GM21576 (cell line): ENCODE measurements around the gene COBL.

Experiments used
- ATAC-seq: cut with Tn5 transposase; IDR thresholded peaks from one replicate; pipeline ENCODE4 v1.9.1; 2021; ENCODE audit warnings: mild to moderate bottlenecking, moderate library complexity; ENCODE audit not compliant: unreplicated experiment

The COBL gene

DNA sequence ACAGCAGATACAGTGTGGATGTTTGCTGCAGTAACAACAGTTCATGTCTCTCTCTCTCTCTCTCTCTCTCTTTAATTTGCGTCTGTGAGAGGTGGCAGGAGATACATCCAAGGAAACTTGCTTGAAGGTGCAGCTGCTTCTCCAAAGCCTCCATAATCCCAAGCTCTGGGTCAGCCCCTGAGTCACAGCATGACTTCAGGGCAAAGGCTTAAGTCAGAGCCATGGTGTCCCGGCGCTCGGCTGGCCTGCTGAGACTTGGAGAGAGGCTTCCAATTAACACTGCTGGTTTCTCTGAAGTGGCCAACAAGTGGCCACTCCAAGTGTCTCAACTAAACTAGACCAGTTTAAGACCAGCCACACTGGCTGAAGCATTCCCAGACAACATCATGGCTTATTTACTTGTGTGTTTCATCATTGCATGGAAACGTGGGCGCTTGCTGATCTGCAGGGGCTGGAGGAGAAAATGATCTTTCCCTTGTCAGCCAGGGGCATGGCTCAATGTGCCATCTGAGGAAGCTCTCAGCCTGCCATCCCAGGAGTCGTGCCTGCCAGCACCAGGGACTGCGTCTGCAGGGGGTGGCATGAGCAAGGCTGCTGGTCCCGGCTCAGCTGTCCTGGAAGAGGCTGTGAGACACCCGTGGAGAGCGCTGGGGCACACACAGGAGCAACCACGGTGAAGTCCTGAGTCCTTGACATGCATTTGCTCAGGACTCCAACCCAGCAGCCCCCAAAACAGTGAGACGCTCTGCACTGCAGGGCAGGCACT is 254.2 kb downstream of the COBL start:
- no peak for ATAC-seq

DNA sequence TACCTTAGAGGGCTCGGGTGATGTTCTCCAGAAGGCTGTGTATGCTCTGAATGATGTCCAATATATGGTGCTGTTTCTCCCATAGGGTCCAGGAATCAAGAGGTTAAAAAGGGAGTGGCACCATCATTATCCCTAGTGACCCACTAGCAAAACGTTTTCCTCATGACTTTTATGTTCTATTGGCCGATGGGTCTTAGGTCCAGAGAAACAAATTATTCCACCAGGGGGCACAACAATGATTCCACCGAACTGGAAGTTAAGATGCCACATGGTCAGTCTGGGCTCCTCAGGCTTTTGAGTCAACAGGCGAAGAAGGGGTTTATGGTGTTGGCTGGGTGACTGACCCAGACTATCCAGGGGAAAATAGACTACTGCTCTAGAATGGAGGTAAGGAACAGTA is 256.1 kb downstream of the COBL start:
- ATAC-seq: no peak

DNA sequence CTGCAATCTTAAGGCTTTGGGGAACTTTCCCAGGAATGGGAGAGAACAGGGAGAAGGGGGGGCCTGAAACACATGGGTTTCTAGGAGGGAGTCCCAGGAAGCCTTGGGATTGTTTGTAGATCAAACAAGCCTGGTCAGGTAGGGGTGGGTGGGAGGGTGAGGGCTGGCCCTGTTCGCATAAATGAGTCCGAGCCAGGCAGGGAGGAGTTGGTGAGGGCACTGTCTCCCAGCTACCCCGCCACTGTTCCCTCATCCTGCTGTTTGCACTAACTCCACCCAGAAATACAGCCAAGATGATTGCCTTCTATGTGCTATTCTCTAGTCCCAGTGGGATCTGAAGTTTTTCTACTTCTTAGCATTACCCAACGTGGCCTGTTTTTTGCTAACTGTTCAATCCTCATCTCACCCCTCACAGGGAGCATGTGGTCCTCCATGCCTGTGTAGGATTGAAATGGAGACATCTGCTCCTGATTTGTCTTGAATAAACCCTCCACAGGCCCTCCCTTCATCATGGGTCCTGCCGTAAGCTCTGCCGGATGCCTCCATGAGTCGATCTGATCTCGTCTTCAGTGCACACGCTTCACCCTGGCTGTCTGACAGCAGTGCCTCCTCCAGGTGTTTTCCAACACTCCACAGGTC is 257.0 kb downstream of the COBL start:
- ATAC-seq: no peak

DNA sequence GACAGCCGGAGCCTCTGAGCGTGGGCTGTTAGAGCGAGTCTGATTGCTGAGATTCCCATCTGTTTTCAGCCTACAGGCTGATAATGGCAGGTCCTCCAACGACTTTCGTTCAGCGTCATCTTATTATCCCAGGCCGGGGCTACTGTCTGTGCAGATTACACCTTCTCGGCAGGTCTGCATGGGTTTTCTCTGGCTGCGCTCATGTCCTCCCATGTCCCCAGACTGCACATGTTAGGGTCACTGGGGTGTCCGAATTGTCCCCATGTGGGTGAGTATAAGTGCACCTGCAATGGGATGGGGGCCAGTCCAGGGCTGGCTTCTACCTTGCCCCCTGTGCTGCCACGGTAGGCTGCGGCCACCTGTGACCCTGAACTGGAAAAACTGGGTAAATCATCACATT is 257.8 kb downstream of the COBL start:
- no peak for ATAC-seq

DNA sequence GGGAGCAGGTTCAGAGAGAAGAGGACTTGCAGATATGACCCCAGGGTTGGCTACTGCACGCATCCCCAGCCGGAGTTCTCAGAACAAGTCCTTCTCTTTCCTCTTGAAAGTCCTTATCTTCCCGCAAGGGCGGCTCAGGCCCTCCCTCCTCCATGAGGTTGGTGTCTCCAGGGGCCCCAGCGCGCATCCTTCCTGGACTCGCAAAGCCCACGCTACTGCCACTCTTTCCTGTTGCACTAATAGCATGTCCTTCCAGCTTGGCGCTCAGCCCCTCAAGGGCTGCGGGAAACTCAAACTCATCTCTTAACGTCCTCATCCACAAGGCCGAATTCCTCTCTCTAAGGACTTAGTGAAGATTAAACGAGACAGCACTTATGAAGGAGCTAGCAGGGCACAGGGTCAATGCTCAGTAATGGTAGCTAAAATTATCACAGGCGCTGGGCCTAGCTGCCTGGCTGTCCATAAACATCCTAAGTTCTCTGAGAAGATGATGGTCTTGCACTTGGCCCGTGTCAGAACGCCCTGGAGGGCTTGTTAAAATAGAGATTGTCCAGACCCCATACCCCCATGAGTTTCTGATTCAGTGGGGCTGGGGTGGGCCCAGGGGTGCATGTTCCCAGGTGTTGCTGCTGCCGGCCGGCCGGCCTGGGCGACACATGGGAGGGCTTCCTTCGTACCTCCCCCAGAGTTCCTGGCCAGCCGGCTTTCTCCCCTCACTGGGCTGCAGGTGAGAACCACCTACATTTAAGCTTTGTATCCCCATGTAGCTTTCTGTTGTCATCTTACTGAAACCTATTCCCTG is 261.4 kb downstream of the COBL start:
- no peak for ATAC-seq

DNA sequence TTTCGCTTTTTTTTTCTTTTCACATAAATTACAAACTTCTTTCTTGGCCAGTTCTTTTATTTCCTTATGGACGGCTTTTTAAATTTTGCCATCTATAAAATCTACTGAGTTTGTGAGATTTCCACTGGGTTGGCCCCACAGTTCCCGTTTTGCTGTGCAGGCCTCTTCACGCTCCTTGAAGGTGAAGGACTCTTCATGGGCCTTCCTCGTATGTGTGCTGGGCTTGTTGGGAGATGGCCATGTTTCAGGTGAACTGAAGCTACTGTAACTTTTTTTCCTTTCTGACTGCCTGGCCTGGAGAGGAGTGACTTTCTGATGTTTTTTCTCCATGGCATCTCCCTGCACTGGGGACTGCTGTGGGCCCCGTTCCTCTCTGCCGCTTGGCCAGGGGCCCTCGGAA is 262.4 kb downstream of the COBL start:
- no peak for ATAC-seq

DNA sequence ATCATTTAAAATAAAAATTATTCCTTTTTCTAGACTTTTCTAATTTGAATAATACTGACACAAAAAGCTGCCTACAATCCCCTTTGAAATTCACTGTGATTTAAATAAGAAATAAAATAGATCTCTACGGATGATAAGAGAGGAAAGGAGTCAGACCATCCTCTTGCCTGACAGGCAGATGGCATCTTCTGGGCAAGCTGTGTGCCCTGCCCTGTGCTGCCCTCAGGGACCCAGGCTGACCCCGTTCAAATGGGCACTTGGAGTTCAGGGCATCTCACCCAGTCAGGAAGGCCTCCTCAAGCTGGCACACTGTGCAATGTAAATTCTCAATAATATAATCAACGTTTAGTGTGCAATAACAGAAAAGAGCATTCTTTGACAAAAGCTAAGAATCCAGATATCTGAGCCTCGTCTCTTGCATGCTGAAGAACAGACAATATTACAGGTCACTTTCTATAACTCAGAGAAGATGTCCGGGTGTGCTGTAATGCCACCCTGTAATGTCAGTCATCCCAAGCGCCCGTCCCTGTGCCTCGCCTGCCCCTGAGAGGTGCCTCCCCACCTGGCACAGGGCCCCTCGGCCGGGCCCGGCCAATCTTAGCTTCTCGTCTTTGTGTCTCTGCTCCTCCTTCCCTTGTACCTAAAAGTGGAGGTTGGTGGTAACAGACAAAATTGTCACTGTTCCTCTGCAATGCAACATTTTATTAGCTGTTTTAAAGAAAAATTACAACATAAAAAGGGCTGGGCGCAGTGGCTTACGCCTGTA is 263.3 kb downstream of the COBL start:
- no peak for ATAC-seq

DNA sequence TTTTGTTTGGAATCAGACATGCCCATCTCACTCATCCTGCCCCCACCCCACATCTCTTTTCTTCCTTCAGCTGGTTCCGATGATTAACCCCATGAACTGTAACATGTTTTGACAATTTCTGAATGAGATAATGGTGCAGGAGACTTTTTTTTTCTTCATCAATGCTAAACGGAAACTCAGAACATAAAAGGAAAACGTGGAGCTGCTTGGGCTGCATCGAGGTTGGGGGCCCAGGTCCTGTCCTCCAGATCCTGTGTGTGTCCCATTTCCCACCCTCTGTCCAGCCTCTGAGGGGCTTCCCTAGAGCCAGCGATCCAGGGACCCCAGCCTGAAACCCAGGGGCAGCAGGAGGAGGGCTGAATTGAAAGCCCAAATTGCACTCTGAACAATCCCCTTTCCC is 270.1 kb downstream of the COBL start:
- no peak for ATAC-seq

DNA sequence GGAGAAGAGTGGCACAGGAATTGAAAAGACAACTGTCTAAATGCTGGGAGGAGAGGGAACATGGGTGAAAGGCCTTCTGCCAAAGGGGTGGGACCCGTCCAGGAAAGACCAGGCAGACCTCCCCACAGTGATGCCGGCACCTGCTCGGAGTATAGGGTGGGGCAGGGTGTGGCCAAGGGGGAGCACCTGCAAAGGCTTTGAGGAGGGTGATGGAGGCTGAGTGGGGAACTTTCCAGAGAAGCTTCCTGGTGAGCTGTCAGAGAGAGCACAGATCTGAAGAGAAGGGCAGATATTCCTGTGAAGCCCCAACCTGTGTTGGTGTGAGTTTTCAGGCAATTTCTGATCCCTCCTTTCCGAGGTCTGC is 270.5 kb downstream of the COBL start:
- no peak for ATAC-seq

DNA sequence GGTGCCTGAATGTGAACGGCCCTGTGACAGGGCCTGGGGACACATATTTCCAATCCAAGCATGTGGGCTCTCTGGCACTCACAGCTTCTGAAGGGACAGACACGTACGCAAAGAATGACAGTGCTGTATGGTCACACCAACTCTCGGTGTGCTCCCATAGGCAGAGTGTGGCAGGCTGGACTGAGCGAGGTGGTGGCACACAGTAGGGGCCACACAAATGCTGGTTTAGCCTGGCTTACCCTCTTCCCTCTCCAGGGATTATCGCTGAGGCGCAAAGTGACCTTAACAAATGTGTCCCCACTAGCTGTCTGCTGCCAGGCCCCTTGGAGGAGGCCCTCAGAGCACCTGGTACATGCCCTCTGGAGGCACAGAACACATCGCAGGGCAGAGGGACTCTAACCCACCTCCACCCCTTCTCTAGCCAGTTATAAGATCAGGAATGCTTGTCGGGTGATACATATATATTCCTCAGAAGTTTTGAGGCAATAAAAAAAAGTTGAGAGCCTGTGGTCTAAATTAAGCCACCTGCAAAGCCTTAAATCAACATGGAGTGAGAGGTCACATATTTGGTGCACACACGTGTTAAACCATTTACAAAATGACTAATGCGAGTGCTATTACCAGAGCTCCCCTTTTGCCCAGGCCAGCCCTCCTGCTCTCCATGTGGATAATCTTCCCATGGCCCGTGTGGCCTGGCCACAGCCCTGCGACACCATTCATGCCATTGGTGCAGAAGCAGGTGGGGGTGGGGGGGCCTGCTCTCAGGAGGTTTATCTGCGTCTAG is 271.1 kb downstream of the COBL start:
- ATAC-seq: no peak

DNA sequence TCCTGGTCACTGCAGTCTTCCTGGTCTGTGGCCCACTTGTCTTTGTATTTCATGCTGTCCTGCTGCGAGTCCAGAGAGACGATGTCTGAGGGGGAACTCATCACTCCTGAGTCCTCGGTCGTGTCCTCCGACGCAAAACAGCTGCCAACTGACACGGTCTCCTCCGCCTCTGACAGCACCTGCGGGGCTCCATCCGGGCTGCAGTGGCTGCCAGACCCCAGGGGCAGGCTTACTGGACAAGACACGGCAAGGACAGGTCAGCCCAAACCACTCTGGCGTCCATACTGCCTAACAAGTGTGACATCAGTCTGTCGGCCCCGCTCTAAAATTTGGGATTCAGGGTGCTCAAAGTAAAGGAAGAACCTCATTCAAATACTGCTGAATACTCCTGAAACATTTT is 273.1 kb downstream of the COBL start:
- no peak for ATAC-seq

DNA sequence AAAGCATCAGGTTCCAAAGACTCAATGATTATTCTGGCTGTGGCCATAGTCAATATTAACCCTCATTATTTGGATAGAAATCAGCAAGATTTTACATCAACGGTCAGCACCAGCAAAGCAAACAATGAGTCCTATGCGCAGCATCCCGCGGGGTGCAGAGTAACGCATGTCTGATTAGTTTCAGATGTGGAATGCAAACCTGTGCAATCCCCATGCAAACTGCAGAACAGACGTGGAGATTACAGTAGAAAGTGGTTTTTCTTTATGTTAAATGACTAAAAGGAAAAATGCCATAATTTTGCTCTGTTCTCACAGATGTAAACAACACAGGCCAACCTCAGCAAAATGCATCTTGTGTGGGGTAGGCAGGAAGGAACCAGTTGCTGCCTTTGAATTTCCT is 275.8 kb downstream of the COBL start:
- no peak for ATAC-seq

DNA sequence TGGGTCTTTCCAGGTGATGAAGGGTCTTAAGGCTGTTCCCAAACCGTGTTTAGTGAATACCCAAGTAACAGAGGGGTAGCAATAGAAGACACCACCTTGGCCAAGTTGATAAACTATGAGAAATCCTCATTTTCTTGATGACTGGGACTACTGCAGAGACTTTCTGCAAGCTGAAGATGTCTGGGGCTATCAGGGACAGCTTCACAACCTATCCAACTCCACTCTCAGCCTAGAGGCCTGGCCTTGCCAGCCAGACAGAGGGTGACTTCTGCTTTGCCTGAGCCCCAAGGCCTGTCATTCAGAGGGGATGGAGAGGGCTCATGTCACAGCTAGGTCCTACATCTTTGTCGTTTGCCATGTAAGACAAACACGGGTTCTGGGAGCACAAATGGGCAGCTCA is 278.0 kb downstream of the COBL start:
- ATAC-seq: no peak

DNA sequence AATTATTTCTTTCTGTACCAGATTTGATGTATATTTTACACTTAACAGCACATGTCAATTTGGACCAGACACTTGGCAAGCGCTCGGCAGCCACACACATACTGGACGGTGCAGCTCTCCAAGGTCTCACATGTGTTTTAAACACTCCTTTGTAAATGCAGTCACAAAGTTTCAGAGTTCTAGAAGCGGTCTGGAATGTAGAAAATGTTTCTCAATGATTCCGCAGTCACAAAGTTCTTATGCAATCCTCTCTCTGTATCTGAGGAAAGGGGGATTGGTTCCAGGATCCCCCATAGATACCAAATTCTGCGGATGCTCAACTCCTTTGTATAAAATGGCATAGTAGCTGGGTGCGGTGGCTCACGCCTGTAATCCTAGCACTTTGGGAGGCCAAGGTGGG is 280.9 kb downstream of the COBL start:
- ATAC-seq: no peak

DNA sequence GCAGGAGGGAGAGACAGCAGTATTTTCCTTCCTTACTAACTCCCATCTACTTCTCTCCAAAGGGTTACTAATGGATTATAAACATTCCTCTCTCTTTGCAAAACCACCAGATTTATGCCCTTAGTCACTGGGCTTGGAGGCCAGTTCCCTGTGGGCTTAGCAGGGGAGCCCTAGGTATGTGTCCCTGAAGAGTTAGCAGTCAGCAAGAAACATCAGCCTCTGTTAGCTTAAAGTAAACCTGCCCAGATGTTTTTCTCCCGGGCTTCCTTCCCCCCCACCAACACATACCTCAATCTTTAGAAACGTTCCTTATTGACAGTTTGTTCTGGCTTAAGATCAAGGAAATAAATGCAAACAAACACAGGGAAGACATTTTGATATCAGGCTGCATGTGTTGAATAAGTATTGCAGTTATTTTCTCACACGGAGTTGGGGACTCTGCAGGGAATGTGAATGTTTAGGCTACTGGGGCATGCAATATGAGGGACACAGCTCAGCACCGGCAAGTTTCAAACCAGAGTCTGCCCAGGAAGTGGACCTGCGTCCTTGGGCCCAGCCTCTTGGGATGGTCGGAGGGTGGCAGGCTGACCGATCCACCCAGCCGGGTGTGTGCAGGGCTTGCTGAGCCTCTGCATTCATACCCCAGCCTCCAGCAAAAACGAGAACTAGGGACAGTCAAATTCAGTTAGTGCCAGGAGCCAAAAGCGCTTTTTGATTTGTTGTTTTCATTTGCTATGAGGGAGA is 281.9 kb downstream of the COBL start:
- ATAC-seq: no peak

DNA sequence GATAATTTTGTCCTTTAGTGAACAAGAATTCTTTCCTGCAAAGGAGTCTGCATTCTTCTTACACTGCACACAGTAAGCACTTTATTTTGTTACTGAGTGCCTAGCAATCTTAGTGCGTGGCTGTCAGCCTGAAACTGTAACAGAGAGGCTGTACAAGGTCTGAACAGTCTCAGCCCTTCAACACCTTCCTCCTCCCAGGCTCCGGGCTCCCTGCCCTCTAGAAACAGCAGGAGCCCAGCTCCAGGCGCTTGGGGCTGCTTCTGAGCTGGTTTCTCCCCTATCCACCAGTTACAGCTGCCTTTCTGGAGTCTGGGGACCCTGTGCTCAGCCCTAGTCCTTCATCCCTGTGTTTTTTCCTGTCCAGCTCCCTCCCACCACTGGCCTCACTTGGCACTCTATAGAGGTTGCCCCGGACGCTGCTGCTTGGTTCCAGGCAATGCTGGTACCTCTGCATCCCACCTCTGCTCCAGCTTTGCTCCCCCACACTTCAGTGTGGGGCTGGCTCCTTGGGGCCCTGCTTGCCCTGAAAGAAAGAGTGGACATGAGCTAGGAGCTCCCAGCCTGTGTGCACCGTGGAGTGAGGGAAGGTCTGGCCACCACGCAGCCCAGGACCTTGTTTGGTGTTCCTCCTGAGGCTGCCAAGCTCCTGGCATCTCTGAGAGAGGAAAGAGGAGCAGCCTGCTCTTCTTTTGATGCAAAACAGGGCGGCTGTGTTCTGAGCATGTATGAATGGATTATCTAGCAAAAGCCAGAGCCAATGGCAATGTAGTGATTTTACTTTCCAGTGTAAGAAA is 282.7 kb downstream of the COBL start:
- no peak for ATAC-seq

DNA sequence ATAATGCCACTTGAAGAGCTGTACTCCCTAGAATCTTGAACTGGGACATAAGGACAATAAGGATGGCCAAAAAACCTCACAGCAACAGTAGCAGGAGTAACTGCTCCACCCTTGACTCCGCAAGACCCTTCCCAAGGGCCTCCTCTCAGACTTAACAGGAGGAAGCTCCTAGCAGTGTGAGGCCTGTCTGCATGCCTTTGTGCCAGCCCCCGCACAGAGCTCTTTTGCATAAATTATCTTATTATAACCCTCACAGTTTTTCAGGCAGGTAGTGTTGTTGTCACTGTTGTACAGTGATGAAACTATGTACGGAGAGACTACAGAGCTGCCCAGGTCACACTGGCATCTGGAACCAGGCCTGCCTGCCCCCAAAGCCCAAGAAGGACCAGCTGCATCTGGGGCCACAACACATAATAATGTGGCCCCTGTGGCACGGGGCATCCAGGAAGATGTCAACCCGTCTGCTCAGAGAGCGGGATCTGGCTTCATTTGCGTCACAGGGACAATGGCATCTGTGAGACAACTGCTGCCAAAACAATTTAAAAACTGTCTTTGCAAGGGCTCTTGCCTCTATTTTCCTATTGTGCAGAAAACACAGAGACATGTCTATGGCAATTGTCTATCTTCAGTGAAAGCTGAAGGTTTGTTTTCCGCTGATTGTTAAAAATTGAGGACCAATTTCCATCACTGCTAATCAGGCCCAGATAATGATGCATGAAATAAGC is 284.7 kb downstream of the COBL start:
- ATAC-seq: no peak

DNA sequence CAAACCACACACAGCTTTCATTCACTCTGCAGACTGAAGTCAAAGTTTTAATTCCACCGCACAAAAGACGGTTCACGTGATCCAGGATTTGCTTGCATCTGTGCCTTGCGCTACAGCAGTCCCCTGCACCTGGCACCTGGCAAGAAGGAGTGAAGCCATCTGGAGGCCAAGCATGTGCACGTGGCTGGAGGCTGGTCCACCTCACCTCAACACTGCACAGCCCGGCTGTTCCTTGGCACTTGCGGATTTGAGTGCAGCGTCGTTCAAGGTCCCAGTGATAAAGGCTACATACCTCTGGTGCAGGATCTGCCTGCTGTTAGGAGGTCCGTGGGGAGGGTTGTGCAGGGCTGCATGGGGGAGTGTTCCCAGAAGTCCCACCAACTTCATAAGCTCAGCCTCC is 285.4 kb downstream of the COBL start:
- ATAC-seq: no peak
